ENCODE measurements around the gene CDCA5. TPM values are rescaled to one million over a fixed set of nuclear protein-coding genes. Genes with fewer than 3 reads are reported as not detected.

CDCA5 gene
- polyA plus RNA-seq, 3 donors: 0.20 to 0.28 TPM; not detected in 1

DNA sequence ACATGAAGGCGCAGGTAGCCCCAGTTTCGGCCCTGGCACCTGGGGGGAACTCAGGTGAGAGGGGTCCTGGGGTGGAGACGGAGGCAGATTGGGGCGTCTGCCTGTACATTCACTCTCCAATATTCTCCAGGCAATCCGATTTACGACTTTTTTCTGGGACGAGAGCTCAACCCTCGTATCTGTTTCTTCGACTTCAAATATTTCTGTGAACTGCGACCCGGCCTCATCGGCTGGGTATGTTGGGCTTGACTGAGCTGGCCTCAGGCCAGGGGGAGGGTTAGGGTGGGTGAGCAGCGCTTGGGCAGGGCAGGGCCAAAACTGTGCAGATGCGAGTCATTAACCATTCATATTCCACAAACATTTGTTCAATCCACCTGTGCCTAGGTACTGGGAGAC is 29.5 kb upstream of the CDCA5 start:
- no peak overlapping the region for H2AFZ ChIP-seq (ENCODE audit: insufficient read depth, low read depth, low read length, poor library complexity, severe bottlenecking)
- H3K4me3 ChIP-seq (replicated peaks in 1 of 3; ENCODE audit: low read depth in 2 of 3, low read length in 3 of 3): no peak overlapping the region
- peaks cover 15 to 20% of the 10 kb centered on the region in 2 donors for H3K36me3 ChIP-seq (replicated peaks in 1 of 2; ENCODE audit: control insufficient read depth in 1 of 2, insufficient read depth in 2 of 2, low read length in 2 of 2)
- H3K27me3 Mint-ChIP-seq (ENCODE audit: low read depth in 3 of 3): peaks cover 13 to 22% (median 15%) of the 10 kb centered on the region in 3 donors
- H3K27ac ChIP-seq (ENCODE audit: low read depth in 1 of 2, low read length in 2 of 2): no peak overlapping the region
- H3K4me1 ChIP-seq (ENCODE audit: control insufficient read depth in 1 of 2, insufficient read depth in 2 of 2, low read length in 2 of 2): peaks cover 38 to 54% of the 10 kb centered on the region in 2 donors
- peaks cover 35% of the 10 kb centered on the region for H4K20me1 ChIP-seq (ENCODE audit: insufficient read depth, low read length)
- DNase-seq: no peak
- TF ChIP-seq, protein P1, sequence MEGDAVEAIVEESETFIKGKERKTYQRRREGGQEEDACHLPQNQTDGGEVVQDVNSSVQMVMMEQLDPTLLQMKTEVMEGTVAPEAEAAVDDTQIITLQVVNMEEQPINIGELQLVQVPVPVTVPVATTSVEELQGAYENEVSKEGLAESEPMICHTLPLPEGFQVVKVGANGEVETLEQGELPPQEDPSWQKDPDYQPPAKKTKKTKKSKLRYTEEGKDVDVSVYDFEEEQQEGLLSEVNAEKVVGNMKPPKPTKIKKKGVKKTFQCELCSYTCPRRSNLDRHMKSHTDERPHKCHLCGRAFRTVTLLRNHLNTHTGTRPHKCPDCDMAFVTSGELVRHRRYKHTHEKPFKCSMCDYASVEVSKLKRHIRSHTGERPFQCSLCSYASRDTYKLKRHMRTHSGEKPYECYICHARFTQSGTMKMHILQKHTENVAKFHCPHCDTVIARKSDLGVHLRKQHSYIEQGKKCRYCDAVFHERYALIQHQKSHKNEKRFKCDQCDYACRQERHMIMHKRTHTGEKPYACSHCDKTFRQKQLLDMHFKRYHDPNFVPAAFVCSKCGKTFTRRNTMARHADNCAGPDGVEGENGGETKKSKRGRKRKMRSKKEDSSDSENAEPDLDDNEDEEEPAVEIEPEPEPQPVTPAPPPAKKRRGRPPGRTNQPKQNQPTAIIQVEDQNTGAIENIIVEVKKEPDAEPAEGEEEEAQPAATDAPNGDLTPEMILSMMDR (IDR thresholded peaks at IDR 0.05): no peak
- H3K4me3 Mint-ChIP-seq: peak overlapping the region; percentile 76 to 80
- H3K36me3 Mint-ChIP-seq: peaks cover 23 to 28% of the 10 kb centered on the region in 2 donors
- peak overlapping the region; percentile 95 for H3K4me2 ChIP-seq (replicated peaks; ENCODE audit: extremely low read depth, low read length, poor library complexity, severe bottlenecking)
- no peaks in the 10 kb centered on the region for H3K9me3 ChIP-seq (replicated peaks in 1 of 2; ENCODE audit: control insufficient read depth in 1 of 2, insufficient read depth in 1 of 2, low read length in 2 of 2)
- intact Hi-C loops (cut with micrococcal nuclease): loop anchor here in 1 of 2 donors (5.0 kb wide), 2 partner anchors 69 to 101 kb away; partner anchors contain the start of genes ARL2 and CAPN1
- H3K9ac ChIP-seq (ENCODE audit: insufficient read depth, low read length, poor library complexity, severe bottlenecking): no peak overlapping the region
- no peak overlapping the region for H3K27ac Mint-ChIP-seq
- H3K4me1 Mint-ChIP-seq: peaks cover 45% of the 10 kb centered on the region
- H3K27me3 ChIP-seq (ENCODE audit: control insufficient read depth in 2 of 2, insufficient read depth in 2 of 2, low read length in 2 of 2): peaks cover 0 to 15% of the 10 kb centered on the region in 2 donors
- WGBS (ENCODE audit: insufficient coverage): 26% methylated on average over 7 of the region's 14 CpGs
- H3K9me3 Mint-ChIP-seq: peaks cover 0 to 6% (median 0%) of the 10 kb centered on the region in 7 donors
- peaks cover 16% of the 10 kb centered on the region for H3K79me2 ChIP-seq (ENCODE audit: insufficient read depth, low read length)

DNA sequence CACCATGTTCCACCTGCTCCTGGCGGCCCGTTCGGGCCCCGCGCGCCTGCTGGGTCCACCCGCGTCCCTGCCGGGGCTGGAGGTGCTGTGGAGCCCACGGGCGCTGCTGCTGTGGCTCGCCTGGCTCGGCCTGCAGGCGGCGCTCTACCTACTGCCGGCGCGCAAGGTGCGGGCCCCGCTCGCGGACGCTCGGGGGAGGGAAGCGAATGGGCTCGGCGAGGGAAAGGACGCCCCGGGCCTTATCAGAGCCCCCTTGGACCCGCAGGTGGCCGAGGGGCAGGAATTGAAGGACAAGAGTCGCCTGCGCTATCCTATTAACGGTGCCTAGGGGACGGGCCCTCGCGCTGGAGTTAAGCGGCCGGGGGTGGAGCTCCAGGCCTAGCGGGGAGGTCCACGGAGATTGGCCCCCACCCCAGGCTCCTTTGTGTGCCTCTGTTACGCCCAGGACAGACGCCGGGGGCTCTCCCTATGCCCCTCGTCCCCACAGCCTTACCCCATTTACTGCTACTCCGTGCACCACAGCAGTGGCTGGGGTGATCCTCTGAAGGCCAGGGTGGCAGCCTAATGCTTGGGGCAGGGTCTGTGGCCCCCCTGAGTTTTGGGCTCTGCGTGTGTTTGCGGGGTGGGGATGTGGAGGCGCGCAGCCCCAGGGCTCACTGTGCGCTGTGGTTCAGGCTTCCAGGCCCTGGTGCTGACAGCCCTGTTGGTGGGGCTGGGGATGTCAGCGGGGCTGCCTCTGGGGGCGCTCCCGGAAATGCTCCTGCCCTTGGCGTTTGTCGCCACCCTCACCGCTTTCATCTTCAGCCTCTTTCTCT is 28.9 kb upstream of the CDCA5 start:
- Histone ChIP-seq H3K4me3 (replicated peaks in 1 of 3; ENCODE audit: low read depth in 2 of 3, low read length in 3 of 3) (peak overlapping the region; percentile 31 to 81 (median 40)), H3K27me3 (ENCODE audit: control insufficient read depth in 2 of 2, insufficient read depth in 2 of 2, low read length in 2 of 2) (peaks cover 0 to 15% of the 10 kb centered on the region in 2 donors), H3K4me2 (replicated peaks; ENCODE audit: extremely low read depth, low read length, poor library complexity, severe bottlenecking) (peak overlapping the region; percentile 95), H4K20me1 (ENCODE audit: insufficient read depth, low read length) (peaks cover 31% of the 10 kb centered on the region), H3K79me2 (ENCODE audit: insufficient read depth, low read length) (peaks cover 16% of the 10 kb centered on the region), H2AFZ (ENCODE audit: insufficient read depth, low read depth, low read length, poor library complexity, severe bottlenecking) (peak overlapping the region; percentile 70), H3K9me3 (replicated peaks in 1 of 2; ENCODE audit: control insufficient read depth in 1 of 2, insufficient read depth in 1 of 2, low read length in 2 of 2) (no peaks in the 10 kb centered on the region), H3K9ac (ENCODE audit: insufficient read depth, low read length, poor library complexity, severe bottlenecking) (peak overlapping the region; percentile 54), H3K36me3 (replicated peaks in 1 of 2; ENCODE audit: control insufficient read depth in 1 of 2, insufficient read depth in 2 of 2, low read length in 2 of 2) (peaks cover 16 to 21% of the 10 kb centered on the region in 2 donors), H3K4me1 (ENCODE audit: control insufficient read depth in 1 of 2, insufficient read depth in 2 of 2, low read length in 2 of 2) (peaks cover 38 to 50% of the 10 kb centered on the region in 2 donors), H3K27ac (ENCODE audit: low read depth in 1 of 2, low read length in 2 of 2) (no peak overlapping the region)
- Mint-ChIP-seq H3K4me1 (peaks cover 43% of the 10 kb centered on the region), H3K9me3 (peaks cover 0 to 6% (median 0%) of the 10 kb centered on the region in 7 donors), H3K27ac (no peak overlapping the region), H3K36me3 (peaks cover 20 to 26% of the 10 kb centered on the region in 2 donors), H3K4me3 (peak overlapping the region; percentile 76 to 80), H3K27me3 (ENCODE audit: low read depth in 3 of 3) (peaks cover 13 to 22% (median 15%) of the 10 kb centered on the region in 3 donors)
- intact Hi-C loops (cut with micrococcal nuclease): loop anchor here in 1 of 2 donors (5.0 kb wide), 2 partner anchors 70 to 100 kb away; partner anchors contain the start of genes ARL2 and CAPN1
- peak in 2 of 3 donors; percentile 52 to 56 for DNase-seq
- TF ChIP-seq, protein P1 (IDR thresholded peaks at IDR 0.05): peak; percentile 98
- WGBS (ENCODE audit: insufficient coverage): 0% methylated on average over 43 of the region's 57 CpGs

Data from CD14-positive monocyte (primary cell).